Endothelial cell (in vitro differentiated cells): ENCODE results near the gene STARD3NL. TPM values are rescaled to one million over a fixed set of nuclear protein-coding genes. Genes with fewer than 3 reads are reported as not detected.
"Not testable (repeated sequence)": the region's sequence is repeated elsewhere in the genome, so short reads cannot be mapped to it uniquely, and the experiment has no call there.

Experiments used
- DNase-seq: peaks from one replicate; pipeline ENCODE4 v3.0.0; 2021; ENCODE audit warnings: low spot score
- H3K27ac Mint-ChIP-seq: one replicate; pipeline ENCODE4 v1.8.0; 2021; ENCODE audit warnings: mixed read lengths, inconsistent platforms; ENCODE audit not compliant: unreplicated experiment
- H3K27me3 Mint-ChIP-seq: one replicate; pipeline ENCODE4 v1.8.0; 2021; ENCODE audit warnings: mild to moderate bottlenecking, moderate library complexity, mixed read lengths, inconsistent platforms; ENCODE audit not compliant: unreplicated experiment
- H3K36me3 Mint-ChIP-seq: one replicate; pipeline ENCODE4 v1.8.0; 2021; ENCODE audit warnings: mild to moderate bottlenecking, low read depth, mixed read lengths, inconsistent platforms; ENCODE audit not compliant: unreplicated experiment
- H3K4me1 Mint-ChIP-seq: one replicate; pipeline ENCODE4 v1.8.0; 2021; ENCODE audit warnings: mild to moderate bottlenecking, mixed read lengths, inconsistent platforms; ENCODE audit not compliant: unreplicated experiment
- H3K4me3 Mint-ChIP-seq: one replicate; pipeline ENCODE4 v1.8.0; 2021; ENCODE audit warnings: mild to moderate bottlenecking, mixed read lengths, inconsistent platforms; ENCODE audit not compliant: unreplicated experiment
- H3K9me3 Mint-ChIP-seq: one replicate; pipeline ENCODE4 v1.8.0; 2021; ENCODE audit warnings: mixed read lengths, inconsistent platforms; ENCODE audit not compliant: unreplicated experiment
- CTCF ChIP-seq: fragments of 200-600 bp; sonication (generic); IDR thresholded peaks from one replicate; pipeline ENCODE4 v1.5.0; 2021; ENCODE audit warnings: antibody characterized with exemption; ENCODE audit not compliant: unreplicated experiment
- total RNA-seq: library from RNA; stranded (reverse); fragmentation: NEBNext Ultra II Directional; extraction: Animal tissue kit (Norgen Biotek cat#: 25700); gene quantifications from one replicate; pipeline ENCODE4 v1.2.1, GENCODE V29; 2021; ENCODE audit not compliant: unreplicated experiment

Gene STARD3NL
- total RNA-seq, 1 donor from 2014 or later = 92.6 TPM

DNA sequence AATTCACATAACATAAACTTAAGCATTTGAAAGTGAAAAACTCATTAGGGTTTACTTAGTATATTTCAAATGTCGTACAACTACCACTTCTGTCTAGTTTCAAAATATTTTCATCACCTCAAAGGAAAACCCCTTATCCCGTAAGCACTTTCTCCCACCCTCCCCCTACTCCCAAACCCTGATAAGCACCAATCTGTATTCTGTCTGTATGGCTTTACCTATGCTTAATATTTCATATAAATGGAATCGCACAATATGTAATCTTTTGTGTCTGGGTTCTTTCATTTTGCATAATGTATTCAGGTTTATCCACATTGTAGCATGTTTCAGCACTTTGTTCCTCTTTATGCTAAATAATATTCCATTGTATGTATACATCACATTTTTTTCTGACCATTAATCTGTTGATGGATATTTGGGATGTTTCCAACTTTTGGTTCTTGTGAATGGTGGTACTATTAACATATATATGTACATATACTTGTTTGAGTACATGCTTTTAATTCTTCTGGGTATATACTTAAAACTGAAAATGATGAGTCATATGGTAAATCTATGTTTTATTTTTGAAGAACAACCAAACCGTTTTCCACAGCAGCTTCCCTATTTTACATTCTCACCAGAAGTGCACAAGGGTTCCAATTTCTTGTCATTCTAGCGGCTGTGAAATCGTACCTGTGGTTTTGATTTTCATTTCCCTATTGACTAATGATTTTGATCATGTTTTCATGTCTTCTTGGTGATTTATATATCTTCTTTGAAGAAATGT is 6.2 kb upstream of the STARD3NL start:
- Mint-ChIP-seq H3K36me3 (no peaks in the 10 kb centered on the region), H3K27ac (no peak overlapping the region), H3K4me3 (no peak overlapping the region), H3K4me1 (peaks cover 5% of the 10 kb centered on the region), H3K9me3 (no peaks in the 10 kb centered on the region), H3K27me3 (no peaks in the 10 kb centered on the region)
- no peak for DNase-seq
- no peak for TF ChIP-seq CTCF

- not testable (repeated sequence) for DNase-seq, H3K4me3 Mint-ChIP-seq, H3K27ac Mint-ChIP-seq, H3K9me3 Mint-ChIP-seq, H3K36me3 Mint-ChIP-seq, H3K27me3 Mint-ChIP-seq
- H3K4me1 Mint-ChIP-seq = peaks cover 26% of the 10 kb centered on the region
Observed at GRCh38 chr7:38175547-38175946, 2.5 kb upstream of the STARD3NL start.

DNA sequence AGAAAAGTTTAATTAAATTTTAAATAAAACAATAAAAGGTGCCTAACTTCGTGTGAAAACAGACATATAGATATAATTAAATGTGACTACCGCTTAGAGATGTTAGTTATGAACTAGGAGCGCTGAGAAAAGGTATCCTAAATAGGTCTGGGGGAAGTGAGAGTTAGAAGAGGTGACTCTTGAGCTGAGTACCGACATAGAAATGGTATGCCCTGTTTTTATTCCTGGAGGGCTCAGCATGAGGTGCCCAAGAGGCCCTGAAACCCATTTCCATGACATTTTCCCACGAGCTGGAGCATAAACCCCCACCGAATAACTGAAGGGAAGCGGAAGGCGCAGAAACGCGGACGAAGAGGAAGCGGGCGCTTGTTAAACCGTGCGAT is 433 bp upstream of the STARD3NL start:
- TF ChIP-seq CTCF = no peak
- DNase-seq = no peak
- Mint-ChIP-seq H3K27me3 (peaks cover 2% of the 10 kb centered on the region), H3K27ac (peak overlapping the region; percentile 98), H3K4me1 (peaks cover 36% of the 10 kb centered on the region), H3K4me3 (peak overlapping the region; percentile 93), H3K36me3 (no peaks in the 10 kb centered on the region), H3K9me3 (no peaks in the 10 kb centered on the region)

DNA sequence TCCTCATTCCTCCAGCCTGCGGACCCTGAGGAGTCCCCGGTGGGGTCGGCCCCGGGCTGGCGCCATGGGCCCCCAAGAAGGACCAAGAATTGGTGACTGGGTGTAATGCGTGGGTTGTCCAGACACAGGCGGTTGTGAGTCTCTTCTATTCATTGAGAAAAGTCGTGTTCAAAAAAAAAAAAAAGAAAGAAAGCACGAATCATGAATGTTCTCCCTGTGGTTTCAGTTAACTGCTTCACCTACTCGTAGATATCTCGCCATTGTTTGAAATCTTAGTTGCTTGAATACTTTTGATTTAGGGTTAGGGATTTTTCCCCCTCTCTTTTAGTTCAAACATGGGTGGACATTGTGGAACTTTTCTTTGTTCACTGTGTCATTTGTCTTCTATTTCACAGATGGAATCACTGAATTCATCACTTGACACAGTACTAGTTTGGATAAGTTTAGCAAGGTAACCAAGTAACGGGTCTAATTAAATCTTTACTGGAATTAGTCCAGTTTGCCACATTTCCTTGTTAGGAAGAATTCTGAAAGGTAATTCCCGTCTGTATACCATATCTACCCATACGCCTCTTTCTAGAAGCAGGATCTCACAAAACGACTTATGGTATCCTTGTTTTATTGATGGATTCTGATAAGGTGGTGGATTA is 775 bp downstream of the STARD3NL start:
- peak overlapping the region; percentile 98 for H3K4me3 Mint-ChIP-seq
- H3K9me3 Mint-ChIP-seq = no peaks in the 10 kb centered on the region
- peaks cover 5% of the 10 kb centered on the region for H3K36me3 Mint-ChIP-seq
- no peak for DNase-seq
- TF ChIP-seq CTCF = no peak
- peaks cover 38% of the 10 kb centered on the region for H3K4me1 Mint-ChIP-seq
- H3K27me3 Mint-ChIP-seq = peaks cover 2% of the 10 kb centered on the region
- peak overlapping the region; percentile 98 for H3K27ac Mint-ChIP-seq

GRCh38 chr7:38179776-38180226 is 1.8 kb downstream of the STARD3NL start:
- TF ChIP-seq CTCF = no peak
- H3K9me3 Mint-ChIP-seq = no peaks in the 10 kb centered on the region
- H3K4me1 Mint-ChIP-seq = peaks cover 41% of the 10 kb centered on the region
- H3K27ac Mint-ChIP-seq = peak overlapping the region; percentile 98
- H3K27me3 Mint-ChIP-seq = peaks cover 2% of the 10 kb centered on the region
- DNase-seq = no peak
- peak overlapping the region; percentile 98 for H3K4me3 Mint-ChIP-seq
- H3K36me3 Mint-ChIP-seq = peaks cover 10% of the 10 kb centered on the region
